Progenitor cell of endocrine pancreas (in vitro differentiated cells): Measurements from ENCODE around the gene CAPNS1. TPM values are rescaled to one million over a fixed set of nuclear protein-coding genes. Genes with fewer than 3 reads are reported as not detected.
A peak's percentile ranks its signal among the peaks of the same experiment; 100 is the strongest.

ENCODE experiments used
- DNase-seq: peaks from one replicate; pipeline ENCODE4 v3.0.0; 2021; ENCODE audit warnings: low spot score; ENCODE audit not compliant: unreplicated experiment
- H3K27ac Mint-ChIP-seq: 2 replicates; pipeline ENCODE4 v1.8.0; 2021; ENCODE audit warnings: mild to moderate bottlenecking, moderate library complexity, mixed read lengths
- H3K27me3 Mint-ChIP-seq: 2 replicates; pipeline ENCODE4 v1.8.0; 2021; ENCODE audit warnings: mixed read lengths
- H3K36me3 Mint-ChIP-seq: 2 replicates; pipeline ENCODE4 v1.8.0; 2022; ENCODE audit warnings: mixed read lengths; ENCODE audit not compliant: insufficient read depth
- H3K4me1 Mint-ChIP-seq: 2 replicates; pipeline ENCODE4 v1.8.0; 2021; ENCODE audit warnings: low read depth, mixed read lengths
- H3K4me3 Mint-ChIP-seq: 2 replicates; pipeline ENCODE4 v1.8.0; 2021; ENCODE audit warnings: low read depth, mild to moderate bottlenecking, moderate library complexity, mixed read lengths
- H3K9me3 Mint-ChIP-seq: 2 replicates; pipeline ENCODE4 v1.8.0; 2021; ENCODE audit warnings: low read depth, mixed read lengths
- total RNA-seq: library from RNA; stranded (reverse); gene quantifications from 2 replicates; pipeline ENCODE4 v1.2.1, GENCODE V29; 2021
- TF ChIP-seq, protein P1 (sequence below): fragments of 200-600 bp; sonication (generic); IDR thresholded peaks from one replicate; pipeline ENCODE4 v1.5.0; 2021; ENCODE audit warnings: antibody characterized with exemption, mild to moderate bottlenecking; ENCODE audit not compliant: unreplicated experiment

Gene CAPNS1
- total RNA-seq, 1 donor from 2014 or later, result 435 TPM

GRCh38 chr19:36144624-36145023 is 4.8 kb downstream of the CAPNS1 start:
- Mint-ChIP-seq H3K36me3 (peaks cover 29% of the 10 kb centered on the region), H3K4me1 (peaks cover 6% of the 10 kb centered on the region), H3K9me3 (peaks cover 4% of the 10 kb centered on the region), H3K27ac (no peak overlapping the region), H3K27me3 (no peaks in the 10 kb centered on the region), H3K4me3 (no peak overlapping the region)
- TF ChIP-seq, protein P1, sequence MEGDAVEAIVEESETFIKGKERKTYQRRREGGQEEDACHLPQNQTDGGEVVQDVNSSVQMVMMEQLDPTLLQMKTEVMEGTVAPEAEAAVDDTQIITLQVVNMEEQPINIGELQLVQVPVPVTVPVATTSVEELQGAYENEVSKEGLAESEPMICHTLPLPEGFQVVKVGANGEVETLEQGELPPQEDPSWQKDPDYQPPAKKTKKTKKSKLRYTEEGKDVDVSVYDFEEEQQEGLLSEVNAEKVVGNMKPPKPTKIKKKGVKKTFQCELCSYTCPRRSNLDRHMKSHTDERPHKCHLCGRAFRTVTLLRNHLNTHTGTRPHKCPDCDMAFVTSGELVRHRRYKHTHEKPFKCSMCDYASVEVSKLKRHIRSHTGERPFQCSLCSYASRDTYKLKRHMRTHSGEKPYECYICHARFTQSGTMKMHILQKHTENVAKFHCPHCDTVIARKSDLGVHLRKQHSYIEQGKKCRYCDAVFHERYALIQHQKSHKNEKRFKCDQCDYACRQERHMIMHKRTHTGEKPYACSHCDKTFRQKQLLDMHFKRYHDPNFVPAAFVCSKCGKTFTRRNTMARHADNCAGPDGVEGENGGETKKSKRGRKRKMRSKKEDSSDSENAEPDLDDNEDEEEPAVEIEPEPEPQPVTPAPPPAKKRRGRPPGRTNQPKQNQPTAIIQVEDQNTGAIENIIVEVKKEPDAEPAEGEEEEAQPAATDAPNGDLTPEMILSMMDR, result no peak
- no peak for DNase-seq

DNA sequence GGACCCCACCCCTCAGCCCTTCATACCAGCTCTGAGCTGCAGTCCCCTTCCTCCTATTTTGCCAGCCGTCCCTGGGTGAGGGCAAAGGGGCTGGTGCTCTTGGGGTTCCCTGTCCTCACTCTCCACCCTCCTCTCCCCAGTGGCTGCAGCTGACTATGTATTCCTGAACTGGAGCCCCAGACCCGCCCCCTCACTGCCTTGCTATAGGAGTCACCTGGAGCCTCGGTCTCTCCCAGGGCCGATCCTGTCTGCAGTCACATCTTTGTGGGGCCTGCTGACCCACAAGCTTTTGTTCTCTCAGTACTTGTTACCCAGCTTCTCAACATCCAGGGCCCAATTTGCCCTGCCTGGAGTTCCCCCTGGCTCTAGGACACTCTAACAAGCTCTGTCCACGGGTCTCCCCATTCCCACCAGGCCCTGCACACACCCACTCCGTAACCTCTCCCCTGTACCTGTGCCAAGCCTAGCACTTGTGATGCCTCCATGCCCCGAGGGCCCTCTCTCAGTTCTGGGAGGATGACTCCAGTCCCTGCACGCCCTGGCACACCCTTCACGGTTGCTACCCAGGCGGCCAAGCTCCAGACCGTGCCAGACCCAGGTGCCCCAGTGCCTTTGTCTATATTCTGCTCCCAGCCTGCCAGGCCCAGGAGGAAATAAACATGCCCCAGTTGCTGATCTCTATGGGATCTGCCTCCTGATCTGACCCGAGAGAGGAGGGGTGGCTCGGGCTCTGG is 10.0 kb downstream of the CAPNS1 start:
- DNase-seq, result no peak
- TF ChIP-seq, protein P1, result no peak
- Mint-ChIP-seq H3K9me3 (no peaks in the 10 kb centered on the region), H3K4me3 (no peak overlapping the region), H3K27me3 (no peaks in the 10 kb centered on the region), H3K36me3 (peaks cover 18% of the 10 kb centered on the region), H3K27ac (peak overlapping the region; percentile 81), H3K4me1 (no peaks in the 10 kb centered on the region)

DNA sequence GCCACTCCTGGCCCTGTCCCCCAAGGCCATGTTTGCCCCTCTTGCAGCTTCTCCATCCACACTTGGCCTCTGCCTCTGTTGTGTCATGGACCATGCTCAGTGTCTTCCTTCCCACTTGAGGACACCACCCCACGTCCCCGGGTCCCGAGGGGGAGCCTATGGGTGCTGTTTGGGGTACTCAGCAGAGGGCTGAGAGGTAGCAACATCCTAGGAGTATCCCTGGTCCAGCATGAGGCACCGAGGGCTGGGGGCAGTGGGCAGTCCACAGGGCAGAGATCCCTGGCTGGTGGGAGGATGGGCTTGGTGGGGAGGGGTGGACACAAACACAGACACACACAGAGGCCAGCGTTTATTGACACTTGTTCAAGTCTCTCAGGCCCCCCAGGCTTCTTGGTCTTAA is 10.7 kb downstream of the CAPNS1 start:
- DNase-seq, result no peak
- H3K4me3 Mint-ChIP-seq, result no peak overlapping the region
- H3K36me3 Mint-ChIP-seq, result peaks cover 19% of the 10 kb centered on the region
- TF ChIP-seq, protein P1, result no peak
- no peak overlapping the region for H3K27ac Mint-ChIP-seq
- no peaks in the 10 kb centered on the region for H3K9me3 Mint-ChIP-seq
- no peaks in the 10 kb centered on the region for H3K27me3 Mint-ChIP-seq
- H3K4me1 Mint-ChIP-seq, result peaks cover 5% of the 10 kb centered on the region

GRCh38 chr19:36151144-36152018 is 11.5 kb downstream of the CAPNS1 start:
- no peak for DNase-seq
- no peaks in the 10 kb centered on the region for H3K27me3 Mint-ChIP-seq
- peaks cover 17% of the 10 kb centered on the region for H3K36me3 Mint-ChIP-seq
- no peak overlapping the region for H3K27ac Mint-ChIP-seq
- peaks cover 13% of the 10 kb centered on the region for H3K4me1 Mint-ChIP-seq
- H3K9me3 Mint-ChIP-seq, result no peaks in the 10 kb centered on the region
- no peak overlapping the region for H3K4me3 Mint-ChIP-seq
- TF ChIP-seq, protein P1, result no peak

DNA sequence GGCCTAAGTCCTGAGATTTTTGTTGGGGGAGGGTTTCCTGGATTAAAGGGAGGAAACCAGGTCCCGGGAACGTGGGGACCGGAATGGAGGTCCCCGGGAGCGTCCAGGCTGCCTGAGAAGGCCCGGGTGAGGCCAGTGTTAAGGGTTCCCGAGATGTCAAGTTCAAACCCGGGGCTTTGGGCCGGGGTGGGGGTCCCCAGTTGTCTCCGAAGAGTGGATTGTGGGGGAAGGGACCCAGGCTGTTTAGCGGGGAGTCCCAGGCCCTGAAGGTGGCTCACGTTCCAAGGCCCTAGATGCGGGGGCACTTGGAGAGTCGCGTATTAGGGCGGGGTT is 12.1 kb downstream of the CAPNS1 start:
- Mint-ChIP-seq H3K4me3 (no peak overlapping the region), H3K27me3 (no peaks in the 10 kb centered on the region), H3K9me3 (no peaks in the 10 kb centered on the region), H3K4me1 (peaks cover 15% of the 10 kb centered on the region), H3K27ac (no peak overlapping the region), H3K36me3 (peaks cover 13% of the 10 kb centered on the region)
- TF ChIP-seq, protein P1, result no peak
- DNase-seq, result no peak
